Ectodermal cell (in vitro differentiated cells): ENCODE results near the gene OSBPL10.

ENCODE experiments used
- H3K27ac ChIP-seq: 2 replicates; pipeline ENCODE4 v1.7.0; 2013; ENCODE audit warnings: mild to moderate bottlenecking, low read depth, low read length; ENCODE audit not compliant: insufficient read depth, poor library complexity, severe bottlenecking
- H3K27me3 ChIP-seq: 2 replicates; pipeline ENCODE4 v1.7.0; 2013; ENCODE audit warnings: mild to moderate bottlenecking, low read length; ENCODE audit not compliant: insufficient read depth, control insufficient read depth, poor library complexity, severe bottlenecking
- H3K36me3 ChIP-seq: one replicate; pipeline ENCODE4 v1.7.0; 2013; ENCODE audit warnings: low read length; ENCODE audit not compliant: control insufficient read depth, insufficient read depth
- H3K4me1 ChIP-seq: one replicate; pipeline ENCODE4 v1.7.0; 2013; ENCODE audit warnings: low read length; ENCODE audit not compliant: control insufficient read depth, insufficient read depth
- H3K4me3 ChIP-seq: 2 replicates; pipeline ENCODE4 v1.7.0; 2013; ENCODE audit warnings: low read depth, low read length, control low read depth; ENCODE audit not compliant: insufficient read depth
- H3K9me3 ChIP-seq: 2 replicates; pipeline ENCODE4 v1.7.0; 2013; ENCODE audit warnings: mild to moderate bottlenecking, low read length, moderate library complexity; ENCODE audit not compliant: control insufficient read depth
- whole genome bisulfite sequencing, 2 experiments: methylation state at CpG; one replicate each; pipeline ENCODE4 v1.1.7; 2013; ENCODE audit warnings: missing lambda C conversion rate in 2 of 2; 5-methylcytosine and 5-hydroxymethylcytosine counted together

OSBPL10 gene

GRCh38 chr3:31974964-31975363 lies 6.1 kb downstream of the OSBPL10 start:
- no peak overlapping the region for H3K27ac ChIP-seq
- peaks cover 15% of the 10 kb centered on the region for H3K27me3 ChIP-seq
- WGBS, 2 experiments: 92 to 97% methylated on average over 3 to 5 of the region's 5 CpGs
- H3K4me3 ChIP-seq: no peak overlapping the region
- no peaks in the 10 kb centered on the region for H3K4me1 ChIP-seq
- no peaks in the 10 kb centered on the region for H3K9me3 ChIP-seq
- H3K36me3 ChIP-seq: no peaks in the 10 kb centered on the region

- no peaks in the 10 kb centered on the region for H3K36me3 ChIP-seq
- peaks cover 10% of the 10 kb centered on the region for H3K27me3 ChIP-seq
- H3K27ac ChIP-seq: no peak overlapping the region
- no peak overlapping the region for H3K4me3 ChIP-seq
- H3K9me3 ChIP-seq: no peaks in the 10 kb centered on the region
- 90% methylated on average over 5 of the region's 5 CpGs for WGBS, 2 experiments
- H3K4me1 ChIP-seq: peaks cover under 1% of the 10 kb centered on the region
These were observed 6.6 kb downstream of the OSBPL10 start for GRCh38 chr3:31974471-31974870.

GRCh38 chr3:31973837-31974236 lies 7.2 kb downstream of the OSBPL10 start:
- Histone ChIP-seq H3K36me3 (no peaks in the 10 kb centered on the region), H3K4me3 (no peak overlapping the region), H3K27me3 (peaks cover 3% of the 10 kb centered on the region), H3K27ac (no peak overlapping the region), H3K4me1 (peaks cover 7% of the 10 kb centered on the region), H3K9me3 (no peaks in the 10 kb centered on the region)
- WGBS, 2 experiments: 93 to 95% methylated on average over 5 of the region's 5 CpGs

- Histone ChIP-seq H3K4me1 (peaks cover 11% of the 10 kb centered on the region), H3K27me3 (no peaks in the 10 kb centered on the region), H3K36me3 (no peaks in the 10 kb centered on the region), H3K4me3 (no peak overlapping the region), H3K27ac (no peak overlapping the region), H3K9me3 (no peaks in the 10 kb centered on the region)
- WGBS, 2 experiments: 81 to 88% methylated on average over 4 of the region's 4 CpGs
These were observed 8.0 kb downstream of the OSBPL10 start for GRCh38 chr3:31973081-31973480.

- Histone ChIP-seq H3K27ac (no peak overlapping the region), H3K4me1 (peaks cover 16% of the 10 kb centered on the region), H3K27me3 (no peaks in the 10 kb centered on the region), H3K9me3 (no peaks in the 10 kb centered on the region), H3K36me3 (no peaks in the 10 kb centered on the region), H3K4me3 (no peak overlapping the region)
- WGBS, 2 experiments: 93 to 94% methylated on average over 2 to 3 of the region's 3 CpGs
These were observed 9.5 kb downstream of the OSBPL10 start for GRCh38 chr3:31971607-31972006.

GRCh38 chr3:31968927-31969418 lies 12.1 kb downstream of the OSBPL10 start:
- Histone ChIP-seq H3K4me3 (no peak overlapping the region), H3K27me3 (no peaks in the 10 kb centered on the region), H3K9me3 (no peaks in the 10 kb centered on the region), H3K27ac (peak overlapping the region; percentile 2), H3K4me1 (peaks cover 16% of the 10 kb centered on the region), H3K36me3 (no peaks in the 10 kb centered on the region)
- WGBS, 2 experiments: 70 to 84% methylated on average over 6 of the region's 6 CpGs

- no peak overlapping the region for H3K4me3 ChIP-seq
- no peaks in the 10 kb centered on the region for H3K36me3 ChIP-seq
- WGBS, 2 experiments: 88 to 90% methylated on average over 2 of the region's 2 CpGs
- H3K27me3 ChIP-seq: no peaks in the 10 kb centered on the region
- peaks cover 16% of the 10 kb centered on the region for H3K4me1 ChIP-seq
- H3K9me3 ChIP-seq: no peaks in the 10 kb centered on the region
- H3K27ac ChIP-seq: peak overlapping the region; percentile 2
These were observed 12.6 kb downstream of the OSBPL10 start for GRCh38 chr3:31968369-31968926.

- 71 to 90% methylated on average over 1 to 2 of the region's 2 CpGs for WGBS, 2 experiments
- Histone ChIP-seq H3K36me3 (no peaks in the 10 kb centered on the region), H3K4me3 (no peak overlapping the region), H3K27me3 (no peaks in the 10 kb centered on the region), H3K9me3 (no peaks in the 10 kb centered on the region), H3K27ac (no peak overlapping the region), H3K4me1 (peaks cover 16% of the 10 kb centered on the region)
These were observed 13.5 kb downstream of the OSBPL10 start for GRCh38 chr3:31967592-31967991.

- H3K27ac ChIP-seq: no peak overlapping the region
These were observed 14.0 kb downstream of the OSBPL10 start for GRCh38 chr3:31966978-31967591.

GRCh38 chr3:31962801-31963205 lies 18.3 kb downstream of the OSBPL10 start:
- 87 to 98% methylated on average over 2 of the region's 2 CpGs for WGBS, 2 experiments
- no peak overlapping the region for H3K27ac ChIP-seq

More at GRCh38 chr3:31966978-31967591, 14.0 kb downstream of the OSBPL10 start:
- 92 to 95% methylated on average over 3 to 4 of the region's 4 CpGs for WGBS, 2 experiments
- no peaks in the 10 kb centered on the region for H3K27me3 ChIP-seq
- no peak overlapping the region for H3K4me3 ChIP-seq
- H3K36me3 ChIP-seq: no peaks in the 10 kb centered on the region
- no peaks in the 10 kb centered on the region for H3K9me3 ChIP-seq
- H3K4me1 ChIP-seq: peaks cover 16% of the 10 kb centered on the region

More at GRCh38 chr3:31962801-31963205, 18.3 kb downstream of the OSBPL10 start:
- H3K36me3 ChIP-seq: no peaks in the 10 kb centered on the region
- no peaks in the 10 kb centered on the region for H3K27me3 ChIP-seq
- no peaks in the 10 kb centered on the region for H3K9me3 ChIP-seq
- no peak overlapping the region for H3K4me3 ChIP-seq
- peaks cover 27% of the 10 kb centered on the region for H3K4me1 ChIP-seq
